Measurements from ENCODE around the gene SPTLC3. TPM values are rescaled to one million over a fixed set of nuclear protein-coding genes. Genes with fewer than 3 reads are reported as not detected.

The SPTLC3 gene
- total RNA-seq, 1 donor from 2014 or later = 10.6 TPM

- H3K4me3 Mint-ChIP-seq = no peak overlapping the region
- H3K27me3 Mint-ChIP-seq = no peaks in the 10 kb centered on the region
- no peaks in the 10 kb centered on the region for H3K36me3 Mint-ChIP-seq
- no peak overlapping the region for H3K27ac Mint-ChIP-seq
- H3K4me1 Mint-ChIP-seq (ENCODE audit: unreplicated experiment) = no peaks in the 10 kb centered on the region
- TF ChIP-seq CTCF (conservative IDR thresholded peaks at IDR 0.05) = no peak
- no peak for DNase-seq (ENCODE audit: extremely low spot score, unreplicated experiment)
- no peaks in the 10 kb centered on the region for H3K9me3 Mint-ChIP-seq
Measured at GRCh38 chr20:13042458-13042794, 33.7 kb downstream of the SPTLC3 start.

GRCh38 chr20:13046409-13046808 lies 37.6 kb downstream of the SPTLC3 start:
- no peak for TF ChIP-seq CTCF (conservative IDR thresholded peaks at IDR 0.05)
- H3K4me3 Mint-ChIP-seq = no peak overlapping the region
- no peaks in the 10 kb centered on the region for H3K4me1 Mint-ChIP-seq (ENCODE audit: unreplicated experiment)
- DNase-seq (ENCODE audit: extremely low spot score, unreplicated experiment) = no peak
- no peaks in the 10 kb centered on the region for H3K27me3 Mint-ChIP-seq
- peaks cover 16% of the 10 kb centered on the region for H3K36me3 Mint-ChIP-seq
- H3K9me3 Mint-ChIP-seq = no peaks in the 10 kb centered on the region
- no peak overlapping the region for H3K27ac Mint-ChIP-seq

- DNase-seq (ENCODE audit: extremely low spot score, unreplicated experiment) = no peak
- Mint-ChIP-seq H3K27ac (no peak overlapping the region), H3K36me3 (peaks cover 16% of the 10 kb centered on the region), H3K27me3 (no peaks in the 10 kb centered on the region), H3K9me3 (no peaks in the 10 kb centered on the region), H3K4me1 (ENCODE audit: unreplicated experiment) (no peaks in the 10 kb centered on the region), H3K4me3 (no peak overlapping the region)
- no peak for TF ChIP-seq CTCF (conservative IDR thresholded peaks at IDR 0.05)
Measured at GRCh38 chr20:13054011-13054410, 45.2 kb downstream of the SPTLC3 start.

GRCh38 chr20:13058666-13059389 lies 50.1 kb downstream of the SPTLC3 start:
- TF ChIP-seq CTCF (conservative IDR thresholded peaks at IDR 0.05) = no peak
- H3K27ac Mint-ChIP-seq = no peak overlapping the region
- no peaks in the 10 kb centered on the region for H3K27me3 Mint-ChIP-seq
- no peak overlapping the region for H3K4me3 Mint-ChIP-seq
- H3K4me1 Mint-ChIP-seq (ENCODE audit: unreplicated experiment) = no peaks in the 10 kb centered on the region
- no peak for DNase-seq (ENCODE audit: extremely low spot score, unreplicated experiment)
- no peaks in the 10 kb centered on the region for H3K36me3 Mint-ChIP-seq
- H3K9me3 Mint-ChIP-seq = no peaks in the 10 kb centered on the region

GRCh38 chr20:13059398-13060136 lies 50.8 kb downstream of the SPTLC3 start:
- no peak for TF ChIP-seq CTCF (conservative IDR thresholded peaks at IDR 0.05)
- H3K4me1 Mint-ChIP-seq (ENCODE audit: unreplicated experiment) = no peaks in the 10 kb centered on the region
- H3K27ac Mint-ChIP-seq = no peak overlapping the region
- H3K27me3 Mint-ChIP-seq = no peaks in the 10 kb centered on the region
- no peaks in the 10 kb centered on the region for H3K36me3 Mint-ChIP-seq
- no peak overlapping the region for H3K4me3 Mint-ChIP-seq
- DNase-seq (ENCODE audit: extremely low spot score, unreplicated experiment) = no peak
- H3K9me3 Mint-ChIP-seq = no peaks in the 10 kb centered on the region
